Left lobe of liver (tissue), 2 donors: ENCODE results near the gene NFS1. TPM values are rescaled to one million over a fixed set of nuclear protein-coding genes. Genes with fewer than 3 reads are reported as not detected.
"Not testable (repeated sequence)": the region's sequence is repeated elsewhere in the genome, so short reads cannot be mapped to it uniquely, and the experiment has no call there.

Experiments used
- ATAC-seq: fragments of 200-7000 bp; cut with Tn5 transposase; one replicate; pipeline ENCODE4 v1.9.1; 2020; ENCODE audit warnings: mild to moderate bottlenecking, moderate library complexity
- DNase-seq: peaks from one replicate; pipeline ENCODE4 v3.0.0-alpha.2; 2020; ENCODE audit warnings: low spot score
- total RNA-seq: library from RNA; stranded (reverse); gene quantifications from one replicate; pipeline ENCODE4 v1.2.1, GENCODE V29; 2021
- donor health status: DM: no; HTN: no; CAD: no; lungs with moderate emphysema.
- donor health status: DM: no; HTN: yes; CAD: no.

NFS1 gene
- 60.9 TPM for total RNA-seq

GRCh38 chr20:35699127-35699956 lies at the start of gene NFS1, which contains the start of gene ROMO1:
TSS of gene NFS1 (minus strand) at chr20:35699352. CDS start at chr20:35699288, 64 bp downstream.
TSS of gene ROMO1 (plus strand) at chr20:35699405. CDS start at chr20:35699633, 228 bp downstream.
- peak; percentile 85 for DNase-seq

GRCh38 chr20:35744492-35744841 lies 45.3 kb upstream of the NFS1 start:
- DNase-seq, ATAC-seq: not testable (repeated sequence)

More at GRCh38 chr20:35699127-35699956, at the start of gene NFS1, which contains the start of gene ROMO1:
- peak; percentile 91 for ATAC-seq

- ATAC-seq (no peak), DNase-seq (no peak)
Measured at GRCh38 chr20:35743693-35744491, 44.7 kb upstream of the NFS1 start.

GRCh38 chr20:35742741-35743523 lies 43.8 kb upstream of the NFS1 start:
- ATAC-seq: no peak
- DNase-seq: no peak

- DNase-seq (peak; percentile 100), ATAC-seq (peak; percentile 88)
Measured at GRCh38 chr20:35741892-35742740, 43.0 kb upstream of the NFS1 start, which contains the start of gene RBM39. TSS of gene RBM39 (minus strand) at chr20:35742260. CDS start at chr20:35740874, 1,386 bp downstream.

DNA sequence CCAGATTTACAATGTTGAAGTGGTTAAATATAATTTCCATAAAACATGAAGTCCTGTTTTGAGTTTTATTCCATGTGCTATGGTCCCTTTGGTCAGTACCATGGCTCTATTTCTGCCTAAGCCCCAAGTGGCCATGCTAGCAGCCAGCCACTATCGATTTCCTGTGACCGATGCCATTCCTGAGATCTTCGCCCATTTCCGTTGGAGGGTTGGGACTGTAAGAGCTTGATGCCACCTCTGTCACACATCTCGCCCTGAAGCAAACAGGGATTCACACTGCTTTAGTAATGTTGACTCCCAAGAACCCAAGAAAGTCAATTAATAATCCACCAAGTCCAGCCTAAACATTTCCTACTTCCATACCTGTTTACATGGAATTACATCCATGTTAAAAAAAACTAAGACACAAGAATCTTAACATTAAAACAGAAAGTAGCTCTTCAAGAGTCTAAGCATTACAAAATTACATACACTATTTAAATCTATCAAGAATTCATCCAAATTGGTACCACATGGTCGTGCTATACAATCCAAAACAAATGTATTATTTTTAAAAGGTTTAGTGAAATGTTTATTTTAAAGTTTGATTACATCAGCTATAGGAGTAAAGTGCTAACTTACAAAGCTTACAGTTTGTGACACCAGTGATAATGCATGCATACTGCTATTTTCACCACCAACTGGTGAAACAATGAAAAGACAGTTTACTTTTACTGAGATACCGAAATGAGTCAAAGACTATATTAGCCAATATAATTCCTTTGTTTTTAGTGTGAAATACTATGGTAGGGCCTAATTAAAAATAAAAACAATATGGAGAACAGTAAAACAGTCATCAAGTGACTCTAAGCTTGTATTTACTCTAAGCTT lies 40.4 kb upstream of the NFS1 start:
- ATAC-seq (no peak), DNase-seq (no peak)

- DNase-seq (no peak), ATAC-seq (no peak)
Measured at GRCh38 chr20:35738410-35739179, 39.4 kb upstream of the NFS1 start.

- ATAC-seq: no peak
Measured at GRCh38 chr20:35737865-35738333, 38.7 kb upstream of the NFS1 start.

DNA sequence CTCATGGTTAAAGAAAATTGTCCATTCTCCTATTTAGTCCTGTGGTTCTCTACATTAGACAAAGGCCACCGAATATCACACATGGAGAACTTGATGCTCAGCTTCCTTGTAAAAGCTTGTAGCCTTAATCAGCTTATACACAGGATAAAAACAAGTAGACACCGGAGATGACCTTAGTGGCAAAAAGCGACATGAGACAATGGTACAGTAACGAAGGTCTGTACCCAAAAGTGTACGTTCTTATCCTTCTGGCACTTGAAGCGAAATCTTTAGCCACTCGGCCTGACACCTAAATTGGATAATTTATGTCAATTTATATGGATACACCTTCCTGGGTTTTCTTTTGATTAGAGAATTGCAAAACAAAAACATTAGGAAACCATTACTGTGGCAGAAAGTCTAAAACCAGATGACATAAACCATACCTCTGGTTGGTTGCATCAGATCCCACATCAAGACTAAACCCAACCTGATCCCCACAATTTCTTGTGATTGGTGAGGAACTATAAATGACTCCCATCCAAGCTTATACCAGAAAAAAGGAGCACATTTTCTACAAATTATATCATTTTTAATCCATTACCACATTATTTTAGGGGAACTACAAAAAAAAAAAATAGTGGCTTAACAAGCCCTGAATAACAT lies 36.8 kb upstream of the NFS1 start:
- ATAC-seq (no peak), DNase-seq (no peak)

More at GRCh38 chr20:35737865-35738333, 38.7 kb upstream of the NFS1 start:
- no peak for DNase-seq

GRCh38 chr20:35734777-35735649 lies 35.9 kb upstream of the NFS1 start:
- ATAC-seq (no peak), DNase-seq (no peak)

DNA sequence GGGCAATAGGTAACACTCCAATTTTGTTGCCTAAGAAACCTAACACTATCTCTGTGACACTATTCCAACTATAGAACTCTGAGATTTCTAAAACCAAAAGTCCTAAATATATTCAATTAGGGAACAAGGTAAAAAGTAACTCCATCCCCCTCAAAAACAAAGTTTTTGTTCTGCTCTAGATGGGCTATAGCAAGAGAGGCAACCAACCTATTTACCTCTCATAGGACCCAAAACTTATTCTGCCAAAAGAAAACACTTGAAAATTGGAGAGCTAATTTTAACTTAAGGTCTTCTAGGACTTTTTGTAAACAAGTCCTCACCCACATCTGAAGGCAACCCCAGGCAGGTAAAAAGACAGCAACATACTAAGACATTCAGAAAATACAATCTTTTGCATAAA lies 35.2 kb upstream of the NFS1 start:
- DNase-seq (no peak), ATAC-seq (no peak)

DNA sequence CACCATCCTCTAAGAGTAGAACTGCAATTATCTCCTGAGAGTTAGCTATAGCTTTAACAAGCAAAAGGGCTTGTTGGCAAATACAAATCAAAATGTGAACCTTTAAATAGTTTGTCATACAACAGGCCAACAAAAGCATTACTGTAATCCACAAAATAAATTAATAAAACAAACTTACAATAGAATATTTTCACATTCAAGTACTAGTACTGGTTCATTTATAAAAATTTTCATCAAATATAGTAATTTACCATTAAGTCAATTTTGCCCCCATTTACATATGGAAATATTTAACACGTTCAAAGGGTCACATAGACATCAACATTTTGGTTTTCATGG lies 33.5 kb upstream of the NFS1 start:
- DNase-seq (no peak), ATAC-seq (no peak)

DNA sequence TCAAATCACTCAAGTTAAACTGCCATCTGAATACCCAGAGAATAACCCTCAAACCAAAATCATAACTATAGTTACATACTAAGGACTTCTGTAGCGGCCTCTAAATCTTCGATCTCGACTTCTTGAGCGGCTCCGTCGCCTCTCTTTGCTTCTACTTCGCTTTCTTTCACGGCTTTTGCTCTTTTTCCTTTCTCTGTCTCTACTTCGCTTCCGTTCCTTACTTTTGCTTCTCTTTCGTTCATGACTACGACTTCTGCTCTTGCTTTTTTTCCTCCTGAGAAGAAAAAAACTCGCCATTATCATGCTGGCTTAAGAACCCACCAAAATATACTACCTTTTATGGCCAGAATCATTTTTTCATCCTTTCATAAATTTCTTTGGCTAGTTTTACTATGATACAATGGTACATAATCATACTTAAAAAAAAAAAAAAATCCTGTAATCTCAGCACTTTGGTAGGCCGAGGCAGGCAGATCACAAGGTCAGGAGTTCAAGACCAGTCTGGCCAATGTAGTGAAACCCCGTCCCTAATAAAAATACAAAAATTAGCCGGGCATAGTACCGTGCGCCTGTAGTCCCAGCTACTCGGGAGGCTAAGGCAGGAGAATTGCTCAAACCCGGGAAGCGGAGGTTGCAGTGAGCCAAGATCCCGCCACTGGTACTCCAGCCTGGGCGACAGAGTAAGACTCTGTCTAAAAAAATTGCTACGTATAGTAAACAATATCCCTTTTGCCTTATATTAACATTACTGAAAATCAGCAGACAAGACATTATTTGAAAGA lies 32.9 kb upstream of the NFS1 start:
- no peak for ATAC-seq

GRCh38 chr20:35731469-35731788 lies 32.3 kb upstream of the NFS1 start:
- no peak for ATAC-seq
- DNase-seq: no peak

More for the DNA sequence above, 32.9 kb upstream of the NFS1 start:
- no peak for DNase-seq

- DNase-seq: no peak
- ATAC-seq: no peak
Measured at GRCh38 chr20:35730583-35731468, 31.7 kb upstream of the NFS1 start.
